Measurements from ENCODE around the gene ANKS1B.

Gene ANKS1B

DNA sequence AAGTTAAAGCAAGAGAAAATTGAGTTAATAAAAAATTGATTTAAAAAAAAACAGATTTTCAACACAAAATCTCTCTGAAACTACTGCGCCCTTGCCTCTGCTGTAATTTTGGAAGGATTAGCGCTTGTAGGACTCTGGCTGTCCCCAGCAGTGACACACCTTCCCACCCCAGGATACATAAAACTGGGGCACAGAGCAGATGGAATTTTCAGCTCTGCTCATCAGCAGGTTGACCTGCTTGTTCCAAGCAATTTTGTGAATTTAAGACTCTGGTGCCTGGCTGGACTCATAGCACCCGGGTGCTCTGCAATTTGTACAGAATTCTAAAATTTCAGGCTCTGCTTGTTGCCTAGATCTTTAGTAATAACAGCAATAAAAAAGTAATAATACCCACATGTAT lies 595.0 kb downstream of the ANKS1B start:
- no peak for ATAC-seq
- no peak for TF ChIP-seq SNAI2 (CRISPR knock-in tag; IDR thresholded peaks at IDR 0.05)
- TF ChIP-seq RARB (CRISPR knock-in tag; IDR thresholded peaks at IDR 0.05), result no peak
- TF ChIP-seq, protein P1, sequence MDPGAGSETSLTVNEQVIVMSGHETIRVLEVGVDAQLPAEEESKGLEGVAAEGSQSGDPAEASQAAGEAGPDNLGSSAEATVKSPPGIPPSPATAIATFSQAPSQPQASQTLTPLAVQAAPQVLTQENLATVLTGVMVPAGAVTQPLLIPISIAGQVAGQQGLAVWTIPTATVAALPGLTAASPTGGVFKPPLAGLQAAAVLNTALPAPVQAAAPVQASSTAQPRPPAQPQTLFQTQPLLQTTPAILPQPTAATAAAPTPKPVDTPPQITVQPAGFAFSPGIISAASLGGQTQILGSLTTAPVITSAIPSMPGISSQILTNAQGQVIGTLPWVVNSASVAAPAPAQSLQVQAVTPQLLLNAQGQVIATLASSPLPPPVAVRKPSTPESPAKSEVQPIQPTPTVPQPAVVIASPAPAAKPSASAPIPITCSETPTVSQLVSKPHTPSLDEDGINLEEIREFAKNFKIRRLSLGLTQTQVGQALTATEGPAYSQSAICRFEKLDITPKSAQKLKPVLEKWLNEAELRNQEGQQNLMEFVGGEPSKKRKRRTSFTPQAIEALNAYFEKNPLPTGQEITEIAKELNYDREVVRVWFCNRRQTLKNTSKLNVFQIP (CRISPR knock-in tag; IDR thresholded peaks at IDR 0.05; ENCODE audit: borderline replicate concordance, low read depth), result no peak
- no peak for TF ChIP-seq ZFP30 (CRISPR knock-in tag; IDR thresholded peaks at IDR 0.05)
- TF ChIP-seq, protein P2, sequence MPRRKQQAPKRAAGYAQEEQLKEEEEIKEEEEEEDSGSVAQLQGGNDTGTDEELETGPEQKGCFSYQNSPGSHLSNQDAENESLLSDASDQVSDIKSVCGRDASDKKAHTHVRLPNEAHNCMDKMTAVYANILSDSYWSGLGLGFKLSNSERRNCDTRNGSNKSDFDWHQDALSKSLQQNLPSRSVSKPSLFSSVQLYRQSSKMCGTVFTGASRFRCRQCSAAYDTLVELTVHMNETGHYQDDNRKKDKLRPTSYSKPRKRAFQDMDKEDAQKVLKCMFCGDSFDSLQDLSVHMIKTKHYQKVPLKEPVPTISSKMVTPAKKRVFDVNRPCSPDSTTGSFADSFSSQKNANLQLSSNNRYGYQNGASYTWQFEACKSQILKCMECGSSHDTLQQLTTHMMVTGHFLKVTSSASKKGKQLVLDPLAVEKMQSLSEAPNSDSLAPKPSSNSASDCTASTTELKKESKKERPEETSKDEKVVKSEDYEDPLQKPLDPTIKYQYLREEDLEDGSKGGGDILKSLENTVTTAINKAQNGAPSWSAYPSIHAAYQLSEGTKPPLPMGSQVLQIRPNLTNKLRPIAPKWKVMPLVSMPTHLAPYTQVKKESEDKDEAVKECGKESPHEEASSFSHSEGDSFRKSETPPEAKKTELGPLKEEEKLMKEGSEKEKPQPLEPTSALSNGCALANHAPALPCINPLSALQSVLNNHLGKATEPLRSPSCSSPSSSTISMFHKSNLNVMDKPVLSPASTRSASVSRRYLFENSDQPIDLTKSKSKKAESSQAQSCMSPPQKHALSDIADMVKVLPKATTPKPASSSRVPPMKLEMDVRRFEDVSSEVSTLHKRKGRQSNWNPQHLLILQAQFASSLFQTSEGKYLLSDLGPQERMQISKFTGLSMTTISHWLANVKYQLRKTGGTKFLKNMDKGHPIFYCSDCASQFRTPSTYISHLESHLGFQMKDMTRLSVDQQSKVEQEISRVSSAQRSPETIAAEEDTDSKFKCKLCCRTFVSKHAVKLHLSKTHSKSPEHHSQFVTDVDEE (CRISPR knock-in tag; IDR thresholded peaks at IDR 0.05), result no peak
- TF ChIP-seq ISL1 (CRISPR knock-in tag; IDR thresholded peaks at IDR 0.05), result no peak
- no peak for TF ChIP-seq GLIS3 (CRISPR knock-in tag; IDR thresholded peaks at IDR 0.05)
- TF ChIP-seq CSDC2 (CRISPR knock-in tag; IDR thresholded peaks at IDR 0.05), result no peak
- TF ChIP-seq TOX (CRISPR knock-in tag; IDR thresholded peaks at IDR 0.05; ENCODE audit: borderline replicate concordance), result no peak
- TF ChIP-seq ZC3H10 (CRISPR knock-in tag; IDR thresholded peaks at IDR 0.05), result no peak
- TF ChIP-seq OSR1 (CRISPR knock-in tag; IDR thresholded peaks at IDR 0.05), result no peak
- no peak for TF ChIP-seq TCF4 (CRISPR knock-in tag; IDR thresholded peaks at IDR 0.05; ENCODE audit: borderline replicate concordance)
- no peak for TF ChIP-seq ZFP3 (CRISPR knock-in tag; IDR thresholded peaks at IDR 0.05)
- TF ChIP-seq ZNF565 (CRISPR knock-in tag; conservative IDR thresholded peaks at IDR 0.05; ENCODE audit: low read depth), result no peak
- TF ChIP-seq ZNF70 (CRISPR knock-in tag; IDR thresholded peaks at IDR 0.05), result no peak
- no peak for TF ChIP-seq PPARA (CRISPR knock-in tag; IDR thresholded peaks at IDR 0.05; ENCODE audit: borderline replicate concordance)
- TF ChIP-seq, protein P3, sequence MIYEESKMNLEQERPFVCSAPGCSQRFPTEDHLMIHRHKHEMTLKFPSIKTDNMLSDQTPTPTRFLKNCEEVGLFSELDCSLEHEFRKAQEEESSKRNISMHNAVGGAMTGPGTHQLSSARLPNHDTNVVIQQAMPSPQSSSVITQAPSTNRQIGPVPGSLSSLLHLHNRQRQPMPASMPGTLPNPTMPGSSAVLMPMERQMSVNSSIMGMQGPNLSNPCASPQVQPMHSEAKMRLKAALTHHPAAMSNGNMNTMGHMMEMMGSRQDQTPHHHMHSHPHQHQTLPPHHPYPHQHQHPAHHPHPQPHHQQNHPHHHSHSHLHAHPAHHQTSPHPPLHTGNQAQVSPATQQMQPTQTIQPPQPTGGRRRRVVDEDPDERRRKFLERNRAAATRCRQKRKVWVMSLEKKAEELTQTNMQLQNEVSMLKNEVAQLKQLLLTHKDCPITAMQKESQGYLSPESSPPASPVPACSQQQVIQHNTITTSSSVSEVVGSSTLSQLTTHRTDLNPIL (CRISPR knock-in tag; IDR thresholded peaks at IDR 0.05; ENCODE audit: low read depth), result no peak

DNA sequence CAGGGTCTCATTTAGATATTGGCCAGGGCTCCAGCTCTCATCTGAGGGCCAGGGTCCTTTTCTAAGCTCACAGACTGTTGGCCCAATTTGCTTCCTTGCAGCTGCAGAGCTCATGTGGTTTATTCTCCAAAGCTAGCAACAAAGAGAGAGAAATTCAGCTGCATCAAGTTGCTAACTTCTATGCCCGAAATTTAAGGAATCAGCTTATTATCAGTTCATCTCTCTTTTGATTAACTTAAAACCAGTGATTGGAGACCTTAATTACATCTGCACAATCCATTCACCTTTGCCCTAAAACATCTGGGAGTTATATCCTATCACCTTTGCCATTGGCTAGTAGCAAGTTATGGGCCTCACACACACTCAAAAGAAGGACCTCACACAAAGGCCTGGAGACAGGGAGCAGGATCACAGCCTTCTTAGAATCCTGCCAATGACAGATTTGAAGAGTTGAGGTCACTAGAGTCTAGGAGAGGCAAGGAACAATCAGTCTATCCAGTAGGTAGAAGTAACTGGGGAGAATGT lies 596.0 kb downstream of the ANKS1B start:
- no peak for ATAC-seq
- TF ChIP-seq ISL1 (CRISPR knock-in tag; IDR thresholded peaks at IDR 0.05), result no peak
- TF ChIP-seq TOX (CRISPR knock-in tag; IDR thresholded peaks at IDR 0.05; ENCODE audit: borderline replicate concordance), result no peak
- no peak for TF ChIP-seq PPARA (CRISPR knock-in tag; IDR thresholded peaks at IDR 0.05; ENCODE audit: borderline replicate concordance)
- TF ChIP-seq, protein P3 (CRISPR knock-in tag; IDR thresholded peaks at IDR 0.05; ENCODE audit: low read depth), result no peak

DNA sequence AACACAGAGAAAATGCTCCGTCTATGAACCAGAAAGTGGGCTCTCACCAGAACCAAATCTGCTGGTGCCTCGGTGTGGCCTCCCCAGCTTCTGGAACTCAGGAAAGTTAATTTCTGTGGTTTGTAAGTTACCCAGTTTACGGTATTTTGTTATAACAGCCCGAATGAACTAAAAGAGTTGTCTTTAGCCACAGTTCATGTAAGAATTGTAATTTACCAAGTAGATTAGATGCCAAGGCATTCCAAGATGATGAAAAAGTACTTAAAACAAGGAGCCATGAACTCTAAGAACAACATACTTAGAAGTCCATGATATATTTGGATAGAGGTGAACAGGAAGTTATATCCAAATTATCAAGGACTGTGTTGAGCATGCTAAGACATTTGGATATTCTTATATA lies 597.1 kb downstream of the ANKS1B start:
- ATAC-seq, result no peak
- no peak for TF ChIP-seq ZNF8 (CRISPR knock-in tag; IDR thresholded peaks at IDR 0.05)
- TF ChIP-seq TCF4 (CRISPR knock-in tag; IDR thresholded peaks at IDR 0.05; ENCODE audit: borderline replicate concordance), result no peak
- TF ChIP-seq, protein P2 (CRISPR knock-in tag; IDR thresholded peaks at IDR 0.05), result no peak
- TF ChIP-seq, protein P4, sequence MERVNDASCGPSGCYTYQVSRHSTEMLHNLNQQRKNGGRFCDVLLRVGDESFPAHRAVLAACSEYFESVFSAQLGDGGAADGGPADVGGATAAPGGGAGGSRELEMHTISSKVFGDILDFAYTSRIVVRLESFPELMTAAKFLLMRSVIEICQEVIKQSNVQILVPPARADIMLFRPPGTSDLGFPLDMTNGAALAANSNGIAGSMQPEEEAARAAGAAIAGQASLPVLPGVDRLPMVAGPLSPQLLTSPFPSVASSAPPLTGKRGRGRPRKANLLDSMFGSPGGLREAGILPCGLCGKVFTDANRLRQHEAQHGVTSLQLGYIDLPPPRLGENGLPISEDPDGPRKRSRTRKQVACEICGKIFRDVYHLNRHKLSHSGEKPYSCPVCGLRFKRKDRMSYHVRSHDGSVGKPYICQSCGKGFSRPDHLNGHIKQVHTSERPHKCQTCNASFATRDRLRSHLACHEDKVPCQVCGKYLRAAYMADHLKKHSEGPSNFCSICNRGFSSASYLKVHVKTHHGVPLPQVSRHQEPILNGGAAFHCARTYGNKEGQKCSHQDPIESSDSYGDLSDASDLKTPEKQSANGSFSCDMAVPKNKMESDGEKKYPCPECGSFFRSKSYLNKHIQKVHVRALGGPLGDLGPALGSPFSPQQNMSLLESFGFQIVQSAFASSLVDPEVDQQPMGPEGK (CRISPR knock-in tag; IDR thresholded peaks at IDR 0.05; ENCODE audit: borderline replicate concordance), result no peak
- no peak for TF ChIP-seq ZFP30 (CRISPR knock-in tag; IDR thresholded peaks at IDR 0.05)
- no peak for TF ChIP-seq ESRRG (CRISPR knock-in tag; IDR thresholded peaks at IDR 0.05)
- TF ChIP-seq, protein P5, sequence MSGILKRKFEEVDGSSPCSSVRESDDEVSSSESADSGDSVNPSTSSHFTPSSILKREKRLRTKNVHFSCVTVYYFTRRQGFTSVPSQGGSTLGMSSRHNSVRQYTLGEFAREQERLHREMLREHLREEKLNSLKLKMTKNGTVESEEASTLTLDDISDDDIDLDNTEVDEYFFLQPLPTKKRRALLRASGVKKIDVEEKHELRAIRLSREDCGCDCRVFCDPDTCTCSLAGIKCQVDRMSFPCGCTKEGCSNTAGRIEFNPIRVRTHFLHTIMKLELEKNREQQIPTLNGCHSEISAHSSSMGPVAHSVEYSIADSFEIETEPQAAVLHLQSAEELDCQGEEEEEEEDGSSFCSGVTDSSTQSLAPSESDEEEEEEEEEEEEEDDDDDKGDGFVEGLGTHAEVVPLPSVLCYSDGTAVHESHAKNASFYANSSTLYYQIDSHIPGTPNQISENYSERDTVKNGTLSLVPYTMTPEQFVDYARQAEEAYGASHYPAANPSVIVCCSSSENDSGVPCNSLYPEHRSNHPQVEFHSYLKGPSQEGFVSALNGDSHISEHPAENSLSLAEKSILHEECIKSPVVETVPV (CRISPR knock-in tag; IDR thresholded peaks at IDR 0.05), result no peak
- no peak for TF ChIP-seq RARB (CRISPR knock-in tag; IDR thresholded peaks at IDR 0.05)
- TF ChIP-seq, protein P1 (CRISPR knock-in tag; IDR thresholded peaks at IDR 0.05; ENCODE audit: borderline replicate concordance, low read depth), result no peak
